ENCODE results near the gene PNMA6E. TPM values are rescaled to one million over a fixed set of nuclear protein-coding genes. Genes with fewer than 3 reads are reported as not detected.
A peak's percentile ranks its signal among the peaks of the same experiment; 100 is the strongest.
"Not testable (repeated sequence)": the region's sequence is repeated elsewhere in the genome, so short reads cannot be mapped to it uniquely, and the experiment has no call there.

PNMA6E gene
- total RNA-seq, 2 experiments from 2014 or later = not detected

- Mint-ChIP-seq H3K9me3 (ENCODE audit: low read depth) (no peaks in the 10 kb centered on the region), H3K27ac (no peak overlapping the region), H3K27me3 (no peaks in the 10 kb centered on the region)
Observed at GRCh38 chrX:153394612-153395011, 6.5 kb downstream of the PNMA6E start.

DNA sequence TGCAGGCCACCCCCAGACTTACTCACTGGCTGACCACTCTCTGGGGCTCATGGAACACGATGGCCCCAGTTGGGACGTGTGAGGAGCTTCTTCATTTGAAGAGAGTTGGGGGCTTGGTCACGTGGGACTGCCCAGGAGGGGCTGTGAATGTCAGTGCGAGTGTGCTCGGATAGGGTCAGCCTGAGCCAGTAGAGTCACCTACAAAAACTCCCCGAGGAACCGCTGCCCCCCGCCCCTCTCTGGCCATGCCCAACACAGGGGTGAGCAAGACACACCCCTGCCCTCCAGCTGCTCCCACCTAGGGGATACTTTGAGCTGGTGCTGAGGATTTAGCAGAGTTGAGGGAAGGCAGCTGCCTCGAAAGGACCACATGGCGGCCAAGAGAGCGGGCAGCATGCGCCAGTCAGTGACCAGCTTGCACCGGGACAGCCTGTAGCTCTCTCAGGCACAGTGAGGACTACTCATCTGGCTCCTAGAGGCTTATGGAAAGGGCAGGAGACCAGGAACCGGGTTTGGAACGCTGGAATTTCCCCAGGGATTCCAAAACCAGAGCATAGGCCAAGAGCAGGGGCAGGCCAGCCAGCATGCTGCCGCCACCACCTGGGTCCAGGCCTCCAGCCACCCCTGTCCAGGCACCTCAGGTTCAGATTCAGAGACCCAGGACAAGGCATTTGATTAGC, 8.4 kb downstream of the PNMA6E start:
- no peak for ATAC-seq
- Mint-ChIP-seq H3K27ac (no peak overlapping the region), H3K9me3 (ENCODE audit: low read depth) (no peaks in the 10 kb centered on the region), H3K27me3 (no peaks in the 10 kb centered on the region), H3K36me3 (no peaks in the 10 kb centered on the region), H3K4me1 (peaks cover 19% of the 10 kb centered on the region), H3K4me3 (no peak overlapping the region)
- no peak for DNase-seq
- CTCF ChIA-PET = no interaction called here

More at GRCh38 chrX:153394612-153395011, 6.5 kb downstream of the PNMA6E start:
- peaks cover 23% of the 10 kb centered on the region for H3K4me1 Mint-ChIP-seq
- DNase-seq (no peak), ATAC-seq (no peak)
- no peaks in the 10 kb centered on the region for H3K36me3 Mint-ChIP-seq
- CTCF ChIA-PET = no interaction called here
- H3K4me3 Mint-ChIP-seq = no peak overlapping the region

DNA sequence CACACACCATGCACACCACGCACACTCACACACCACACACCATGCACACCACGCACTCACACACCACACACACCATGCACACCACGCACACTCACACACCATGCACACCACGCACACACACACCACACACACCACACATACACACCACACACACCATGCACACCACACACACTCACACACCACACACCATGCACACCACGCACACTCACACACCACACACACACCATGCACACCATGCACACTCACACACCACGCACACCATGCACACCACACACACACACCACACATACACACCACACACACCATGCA, 11.7 kb downstream of the PNMA6E start:
- H3K4me3 Mint-ChIP-seq; H3K9me3 Mint-ChIP-seq (ENCODE audit: low read depth); H3K36me3 Mint-ChIP-seq; ATAC-seq; H3K4me1 Mint-ChIP-seq; DNase-seq; H3K27ac Mint-ChIP-seq; H3K27me3 Mint-ChIP-seq: not testable (repeated sequence)
- CTCF ChIA-PET = interaction anchor here (1.0 kb wide), 1 partner anchor 10 kb away, joined by 3 read pairs; no protein-coding TSS in a partner anchor

DNA sequence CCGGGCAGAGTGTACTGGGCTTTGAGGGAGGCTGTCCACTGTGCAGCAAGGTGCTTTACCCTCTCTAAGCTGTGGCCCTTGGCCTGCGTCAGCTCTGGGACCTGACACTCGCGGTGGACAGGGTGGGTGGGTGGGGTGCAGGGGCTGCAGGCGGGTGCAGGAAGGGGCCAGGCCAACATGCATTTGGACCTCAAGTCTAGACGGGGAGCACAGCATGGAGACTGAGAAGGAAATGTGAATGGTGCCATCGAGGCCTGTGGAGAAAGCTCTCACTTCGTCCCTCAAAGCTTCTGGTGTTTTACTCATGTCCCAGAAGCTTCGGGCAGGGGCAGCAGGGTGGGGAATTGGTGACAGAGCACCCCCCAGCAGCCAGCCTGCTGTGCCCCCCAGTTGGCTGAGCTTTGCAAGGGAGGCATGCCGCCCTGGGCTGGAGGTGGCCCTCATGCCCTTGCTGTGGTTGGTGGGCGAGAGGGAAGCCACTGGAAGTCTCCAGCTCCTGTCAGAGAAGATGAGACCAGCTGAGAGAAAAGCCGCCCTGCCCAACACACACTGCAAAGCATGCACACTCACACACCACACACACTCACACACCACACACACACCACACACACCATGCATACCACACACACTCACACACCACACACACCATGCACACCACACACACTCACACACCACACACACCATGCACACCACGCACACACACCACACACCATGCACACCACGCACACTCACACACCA, 12.3 kb downstream of the PNMA6E start:
- H3K9me3 Mint-ChIP-seq (ENCODE audit: low read depth) = no peaks in the 10 kb centered on the region
- H3K4me1 Mint-ChIP-seq = no peaks in the 10 kb centered on the region
- H3K27ac Mint-ChIP-seq = no peak overlapping the region
- CTCF ChIA-PET = interaction anchor here (1.0 kb wide), 1 partner anchor 10 kb away, joined by 3 read pairs; no protein-coding TSS in a partner anchor
- H3K27me3 Mint-ChIP-seq = no peaks in the 10 kb centered on the region
- no peaks in the 10 kb centered on the region for H3K36me3 Mint-ChIP-seq
- peak; percentile 51 for ATAC-seq
- no peak for DNase-seq
- no peak overlapping the region for H3K4me3 Mint-ChIP-seq

DNA sequence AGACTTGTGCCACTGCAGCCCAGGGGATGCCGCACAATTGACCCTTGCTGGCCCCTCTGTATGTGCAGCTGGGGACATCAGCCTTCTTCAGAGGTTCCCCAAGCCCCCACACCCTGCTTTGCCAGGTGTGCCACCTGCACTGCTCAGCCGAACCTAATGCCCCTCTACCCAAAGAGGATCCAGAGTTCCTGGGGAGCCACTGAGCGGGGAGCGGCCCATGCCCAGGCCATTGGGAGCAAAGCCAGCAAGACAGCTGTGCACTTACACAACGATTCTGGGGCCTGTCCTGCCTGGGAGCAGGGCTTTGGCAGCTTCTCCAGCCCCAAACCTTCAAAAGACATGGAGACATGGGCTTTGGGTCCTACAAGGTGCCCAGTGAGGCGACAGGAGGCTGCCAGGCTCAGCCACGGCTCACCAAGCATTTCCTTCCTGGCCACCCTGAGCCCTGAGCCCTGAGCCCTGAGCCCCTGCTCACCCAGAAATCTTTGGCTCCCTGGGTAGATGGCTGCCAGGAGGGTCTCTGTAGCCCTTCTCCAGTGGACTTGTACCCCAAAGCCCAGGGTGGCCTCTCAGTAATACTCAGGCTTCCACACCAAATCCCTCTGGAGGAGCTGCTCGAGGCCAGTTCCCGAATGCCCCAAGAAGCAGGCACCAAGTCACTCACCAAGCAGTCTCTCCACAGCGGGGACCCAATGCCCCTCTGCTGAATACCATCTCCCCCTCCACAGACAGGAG, 13.0 kb downstream of the PNMA6E start:
- Mint-ChIP-seq H3K9me3 (ENCODE audit: low read depth) (no peaks in the 10 kb centered on the region), H3K4me3 (no peak overlapping the region), H3K36me3 (no peaks in the 10 kb centered on the region), H3K27ac (no peak overlapping the region), H3K4me1 (no peaks in the 10 kb centered on the region), H3K27me3 (no peaks in the 10 kb centered on the region)
- ATAC-seq (no peak), DNase-seq (no peak)
- CTCF ChIA-PET = interaction anchor here (1.0 kb wide), 1 partner anchor 11 kb away, joined by 3 read pairs; no protein-coding TSS in a partner anchor

DNA sequence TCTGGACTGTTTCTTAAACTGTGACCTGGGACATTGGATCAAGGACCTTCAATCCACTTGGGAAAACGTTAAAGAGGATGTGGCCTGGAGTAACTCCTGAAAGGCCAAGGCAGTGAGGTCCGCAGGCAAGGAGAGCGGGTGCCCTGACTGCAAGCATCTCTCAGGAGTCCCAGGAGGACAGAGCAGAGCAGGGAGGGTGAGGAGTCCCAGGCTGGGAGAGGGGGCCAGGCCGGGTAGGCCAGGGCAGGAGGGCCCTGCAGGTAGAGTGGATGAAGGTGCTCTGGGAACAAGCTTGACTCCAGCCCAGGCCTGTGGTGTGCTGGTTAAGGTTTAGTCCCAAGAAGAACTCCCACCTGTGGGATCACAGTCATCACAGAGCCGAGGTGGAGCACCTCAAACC, 13.8 kb downstream of the PNMA6E start:
- Mint-ChIP-seq H3K27me3 (no peaks in the 10 kb centered on the region), H3K27ac (no peak overlapping the region), H3K9me3 (ENCODE audit: low read depth) (no peaks in the 10 kb centered on the region), H3K4me1 (no peaks in the 10 kb centered on the region), H3K4me3 (no peak overlapping the region), H3K36me3 (no peaks in the 10 kb centered on the region)
- DNase-seq (no peak), ATAC-seq (no peak)
- CTCF ChIA-PET = no interaction called here

GRCh38 chrX:153386097-153386496, 15.1 kb downstream of the PNMA6E start:
- Mint-ChIP-seq H3K27ac (no peak overlapping the region), H3K36me3 (no peaks in the 10 kb centered on the region), H3K9me3 (ENCODE audit: low read depth) (no peaks in the 10 kb centered on the region), H3K27me3 (no peaks in the 10 kb centered on the region), H3K4me3 (no peak overlapping the region), H3K4me1 (no peaks in the 10 kb centered on the region)
- DNase-seq (no peak), ATAC-seq (no peak)
- CTCF ChIA-PET = no interaction called here

GRCh38 chrX:153384973-153385372, 16.2 kb downstream of the PNMA6E start:
- H3K9me3 Mint-ChIP-seq (ENCODE audit: low read depth); H3K27me3 Mint-ChIP-seq; ATAC-seq; H3K4me1 Mint-ChIP-seq; DNase-seq; H3K36me3 Mint-ChIP-seq; H3K4me3 Mint-ChIP-seq; CTCF ChIA-PET; H3K27ac Mint-ChIP-seq: not testable (repeated sequence)

GRCh38 chrX:153384390-153384789, 16.8 kb downstream of the PNMA6E start:
- H3K27me3 Mint-ChIP-seq = no peaks in the 10 kb centered on the region
- no peaks in the 10 kb centered on the region for H3K9me3 Mint-ChIP-seq (ENCODE audit: low read depth)
- H3K4me1 Mint-ChIP-seq = no peaks in the 10 kb centered on the region
- H3K27ac Mint-ChIP-seq = no peak overlapping the region
- no peaks in the 10 kb centered on the region for H3K36me3 Mint-ChIP-seq
- CTCF ChIA-PET = no interaction called here
- ATAC-seq (no peak), DNase-seq (no peak)
- H3K4me3 Mint-ChIP-seq = no peak overlapping the region

GRCh38 chrX:153382563-153383482, 18.3 kb downstream of the PNMA6E start:
- H3K9me3 Mint-ChIP-seq (ENCODE audit: low read depth) = no peaks in the 10 kb centered on the region
- no peaks in the 10 kb centered on the region for H3K4me1 Mint-ChIP-seq
- CTCF ChIA-PET = interaction anchor here (1.3 kb wide), 1 partner anchor 350 kb away, joined by 5 read pairs; no protein-coding TSS in a partner anchor
- DNase-seq = no peak
- no peaks in the 10 kb centered on the region for H3K36me3 Mint-ChIP-seq
- H3K4me3 Mint-ChIP-seq = no peak overlapping the region
- no peak for ATAC-seq
- no peak overlapping the region for H3K27ac Mint-ChIP-seq
- no peaks in the 10 kb centered on the region for H3K27me3 Mint-ChIP-seq

GRCh38 chrX:153381684-153382532, 19.2 kb downstream of the PNMA6E start:
- ATAC-seq = peak; percentile 80
- Mint-ChIP-seq H3K27ac (no peak overlapping the region), H3K4me3 (no peak overlapping the region), H3K27me3 (peaks cover 2% of the 10 kb centered on the region), H3K4me1 (no peaks in the 10 kb centered on the region), H3K9me3 (ENCODE audit: low read depth) (no peaks in the 10 kb centered on the region), H3K36me3 (no peaks in the 10 kb centered on the region)
- peak; percentile 68 for DNase-seq
- CTCF ChIA-PET = interaction anchor here (1.3 kb wide), 1 partner anchor 349 kb away, joined by 5 read pairs; no protein-coding TSS in a partner anchor

DNA sequence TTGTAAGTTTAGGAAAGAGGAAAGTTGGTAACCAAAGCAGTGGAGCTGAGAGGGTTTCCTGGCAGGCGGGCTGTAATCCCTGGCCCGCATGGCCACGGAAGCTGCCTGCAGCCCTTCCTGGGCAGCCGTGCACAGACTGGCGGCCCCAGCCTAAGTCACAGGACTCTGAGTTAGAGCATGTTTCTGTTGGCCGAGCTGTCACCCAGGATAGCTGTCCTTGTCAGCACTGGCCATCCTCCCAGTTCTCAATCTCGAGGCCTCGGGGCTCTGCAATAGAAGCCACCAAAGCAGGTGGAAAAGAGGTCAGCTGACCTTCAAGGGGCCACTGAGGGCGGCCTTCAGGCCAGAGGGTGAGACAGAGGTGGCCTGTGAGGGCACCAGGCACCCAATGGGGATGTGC, 20.5 kb downstream of the PNMA6E start:
- no peak overlapping the region for H3K27ac Mint-ChIP-seq
- CTCF ChIA-PET = no interaction called here
- no peak for ATAC-seq

More for the DNA sequence above, 20.5 kb downstream of the PNMA6E start:
- Mint-ChIP-seq H3K9me3 (ENCODE audit: low read depth) (no peaks in the 10 kb centered on the region), H3K27me3 (peaks cover 2% of the 10 kb centered on the region), H3K4me1 (no peaks in the 10 kb centered on the region), H3K4me3 (no peak overlapping the region), H3K36me3 (no peaks in the 10 kb centered on the region)
- no peak for DNase-seq
